Ishikawa (cell line): ENCODE measurements around the gene ITFG1.

Experiments
- CEBPB ChIP-seq: IDR thresholded peaks from 2 replicates; pipeline ENCODE4 v1.6.1; 2012
- CREB1 ChIP-seq: IDR thresholded peaks from 2 replicates; pipeline ENCODE4 v1.6.1; 2012; ENCODE audit warnings: low read depth
- EGR1 ChIP-seq: IDR thresholded peaks from 2 replicates; pipeline ENCODE4 v1.6.1; 2012
- EP300 ChIP-seq: IDR thresholded peaks from 2 replicates; pipeline ENCODE4 v1.6.1; 2012; ENCODE audit warnings: borderline replicate concordance
- FOXM1 ChIP-seq: IDR thresholded peaks from 2 replicates; pipeline ENCODE4 v1.6.1; 2012; ENCODE audit warnings: low read depth, borderline replicate concordance
- NFIC ChIP-seq: IDR thresholded peaks from 2 replicates; pipeline ENCODE4 v1.6.1; 2012
- RAD21 ChIP-seq: IDR thresholded peaks from 2 replicates; pipeline ENCODE4 v1.6.1; 2012; ENCODE audit warnings: low read depth
- TAF1 ChIP-seq: IDR thresholded peaks from 2 replicates; pipeline ENCODE4 v1.6.1; 2012; ENCODE audit warnings: low read depth, mild to moderate bottlenecking
- TCF12 ChIP-seq: IDR thresholded peaks from 2 replicates; pipeline ENCODE4 v1.6.1; 2012; ENCODE audit warnings: low read depth
- TEAD4 ChIP-seq: IDR thresholded peaks from 2 replicates; pipeline ENCODE4 v1.6.1; 2012
- YY1 ChIP-seq: IDR thresholded peaks from 2 replicates; pipeline ENCODE4 v1.6.1; 2012; ENCODE audit warnings: low read depth
- ZBTB7A ChIP-seq: IDR thresholded peaks from 2 replicates; pipeline ENCODE4 v1.6.1; 2012; ENCODE audit warnings: low read depth
- TF ChIP-seq, protein P1 (sequence below): IDR thresholded peaks from 2 replicates; pipeline ENCODE4 v1.6.1; 2012
- TF ChIP-seq, protein P2 (sequence below): IDR thresholded peaks from 2 replicates; pipeline ENCODE4 v1.6.1; 2012
- TF ChIP-seq, protein P3 (sequence below): IDR thresholded peaks from 2 replicates; pipeline ENCODE4 v1.6.1; 2012; ENCODE audit warnings: low read depth, mild to moderate bottlenecking

The ITFG1 gene

DNA sequence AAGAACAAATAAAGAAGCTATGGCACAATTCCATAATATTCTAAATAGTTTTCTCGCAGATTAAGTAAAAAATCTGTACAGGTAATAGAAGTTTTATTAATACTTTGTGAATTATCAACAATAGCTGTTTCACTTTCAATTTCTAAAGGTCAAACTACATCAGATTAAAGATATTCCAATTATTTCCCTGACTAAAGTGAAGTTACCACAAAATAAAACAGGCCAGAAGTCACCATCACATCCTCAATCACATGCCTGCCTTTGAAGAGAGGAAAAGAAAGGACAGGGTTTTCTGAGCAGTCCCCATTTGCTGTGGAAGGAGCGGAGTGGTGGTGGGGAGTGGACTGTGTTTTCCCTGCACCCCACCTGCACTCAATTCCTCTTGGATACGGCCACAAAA is 11.1 kb downstream of the ITFG1 start:
- TF ChIP-seq TEAD4: no peak

DNA sequence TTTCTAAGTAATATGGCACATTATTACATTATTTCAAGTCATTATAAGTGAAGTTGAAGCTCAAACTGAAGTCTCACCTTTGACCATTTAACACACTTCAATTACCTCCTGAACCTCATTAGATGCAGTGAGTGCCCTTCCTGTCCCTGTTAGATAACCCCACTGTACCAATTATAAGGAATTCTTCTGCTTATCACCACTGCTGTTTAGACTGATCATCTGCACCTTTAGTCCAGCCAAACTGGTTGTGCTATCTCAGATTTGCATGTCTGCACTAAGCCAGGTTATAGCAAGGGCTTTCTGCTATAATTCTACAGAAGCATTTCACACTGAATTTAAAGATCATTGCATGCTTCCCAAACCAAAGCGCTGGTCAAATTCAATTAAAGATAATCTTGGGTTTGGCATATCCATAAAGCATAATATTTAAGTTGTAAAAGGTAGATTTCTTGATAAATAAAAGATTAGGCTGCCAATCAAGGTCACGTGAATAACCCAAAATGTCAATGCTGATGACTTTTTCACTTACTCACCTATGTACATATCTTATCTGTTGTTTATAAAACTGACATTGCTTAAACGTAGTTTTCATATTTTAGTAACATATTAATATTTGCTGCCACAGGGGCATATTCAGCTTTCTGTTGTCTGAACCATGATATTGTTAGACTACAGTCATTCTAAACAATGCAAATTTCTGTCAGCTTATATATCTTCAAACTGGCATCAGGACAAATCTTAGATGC is 11.9 kb downstream of the ITFG1 start:
- TF ChIP-seq EGR1: no peak
- TF ChIP-seq TCF12: no peak
- TF ChIP-seq EP300: no peak
- no peak for TF ChIP-seq NFIC
- TF ChIP-seq CREB1: no peak
- TF ChIP-seq, protein P1, sequence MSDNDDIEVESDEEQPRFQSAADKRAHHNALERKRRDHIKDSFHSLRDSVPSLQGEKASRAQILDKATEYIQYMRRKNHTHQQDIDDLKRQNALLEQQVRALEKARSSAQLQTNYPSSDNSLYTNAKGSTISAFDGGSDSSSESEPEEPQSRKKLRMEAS: no peak
- no peak for TF ChIP-seq FOXM1
- no peak for TF ChIP-seq TEAD4
- TF ChIP-seq TAF1: no peak
- no peak for TF ChIP-seq RAD21
- no peak for TF ChIP-seq YY1
- TF ChIP-seq CEBPB: no peak
- TF ChIP-seq, protein P2, sequence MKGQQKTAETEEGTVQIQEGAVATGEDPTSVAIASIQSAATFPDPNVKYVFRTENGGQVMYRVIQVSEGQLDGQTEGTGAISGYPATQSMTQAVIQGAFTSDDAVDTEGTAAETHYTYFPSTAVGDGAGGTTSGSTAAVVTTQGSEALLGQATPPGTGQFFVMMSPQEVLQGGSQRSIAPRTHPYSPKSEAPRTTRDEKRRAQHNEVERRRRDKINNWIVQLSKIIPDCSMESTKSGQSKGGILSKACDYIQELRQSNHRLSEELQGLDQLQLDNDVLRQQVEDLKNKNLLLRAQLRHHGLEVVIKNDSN: no peak
- no peak for TF ChIP-seq ZBTB7A
- TF ChIP-seq, protein P3, sequence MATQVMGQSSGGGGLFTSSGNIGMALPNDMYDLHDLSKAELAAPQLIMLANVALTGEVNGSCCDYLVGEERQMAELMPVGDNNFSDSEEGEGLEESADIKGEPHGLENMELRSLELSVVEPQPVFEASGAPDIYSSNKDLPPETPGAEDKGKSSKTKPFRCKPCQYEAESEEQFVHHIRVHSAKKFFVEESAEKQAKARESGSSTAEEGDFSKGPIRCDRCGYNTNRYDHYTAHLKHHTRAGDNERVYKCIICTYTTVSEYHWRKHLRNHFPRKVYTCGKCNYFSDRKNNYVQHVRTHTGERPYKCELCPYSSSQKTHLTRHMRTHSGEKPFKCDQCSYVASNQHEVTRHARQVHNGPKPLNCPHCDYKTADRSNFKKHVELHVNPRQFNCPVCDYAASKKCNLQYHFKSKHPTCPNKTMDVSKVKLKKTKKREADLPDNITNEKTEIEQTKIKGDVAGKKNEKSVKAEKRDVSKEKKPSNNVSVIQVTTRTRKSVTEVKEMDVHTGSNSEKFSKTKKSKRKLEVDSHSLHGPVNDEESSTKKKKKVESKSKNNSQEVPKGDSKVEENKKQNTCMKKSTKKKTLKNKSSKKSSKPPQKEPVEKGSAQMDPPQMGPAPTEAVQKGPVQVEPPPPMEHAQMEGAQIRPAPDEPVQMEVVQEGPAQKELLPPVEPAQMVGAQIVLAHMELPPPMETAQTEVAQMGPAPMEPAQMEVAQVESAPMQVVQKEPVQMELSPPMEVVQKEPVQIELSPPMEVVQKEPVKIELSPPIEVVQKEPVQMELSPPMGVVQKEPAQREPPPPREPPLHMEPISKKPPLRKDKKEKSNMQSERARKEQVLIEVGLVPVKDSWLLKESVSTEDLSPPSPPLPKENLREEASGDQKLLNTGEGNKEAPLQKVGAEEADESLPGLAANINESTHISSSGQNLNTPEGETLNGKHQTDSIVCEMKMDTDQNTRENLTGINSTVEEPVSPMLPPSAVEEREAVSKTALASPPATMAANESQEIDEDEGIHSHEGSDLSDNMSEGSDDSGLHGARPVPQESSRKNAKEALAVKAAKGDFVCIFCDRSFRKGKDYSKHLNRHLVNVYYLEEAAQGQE: no peak

DNA sequence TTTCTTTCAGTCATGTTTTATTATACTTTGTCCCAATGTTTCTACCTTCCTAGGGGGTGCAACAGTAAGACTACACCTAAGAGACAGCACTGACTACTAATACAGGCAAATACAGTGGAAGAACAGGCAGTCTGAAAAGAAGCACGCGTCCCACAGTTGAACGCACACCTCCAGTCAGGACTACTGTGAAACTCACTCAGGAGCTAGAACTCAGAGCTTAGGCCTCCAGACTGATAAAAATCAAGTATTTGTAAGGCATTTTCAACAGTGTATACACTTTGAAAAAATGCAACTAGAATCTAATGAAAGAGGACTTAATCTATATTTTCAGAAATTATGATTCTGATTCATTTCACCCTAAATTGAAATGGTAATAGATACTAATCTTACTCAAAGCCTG is 14.4 kb downstream of the ITFG1 start:
- no peak for TF ChIP-seq TAF1
- TF ChIP-seq TEAD4: no peak
- TF ChIP-seq EGR1: no peak
- no peak for TF ChIP-seq CEBPB
- TF ChIP-seq, protein P1: no peak
- TF ChIP-seq TCF12: no peak
- TF ChIP-seq, protein P2: no peak
- TF ChIP-seq ZBTB7A: no peak
- no peak for TF ChIP-seq NFIC

DNA sequence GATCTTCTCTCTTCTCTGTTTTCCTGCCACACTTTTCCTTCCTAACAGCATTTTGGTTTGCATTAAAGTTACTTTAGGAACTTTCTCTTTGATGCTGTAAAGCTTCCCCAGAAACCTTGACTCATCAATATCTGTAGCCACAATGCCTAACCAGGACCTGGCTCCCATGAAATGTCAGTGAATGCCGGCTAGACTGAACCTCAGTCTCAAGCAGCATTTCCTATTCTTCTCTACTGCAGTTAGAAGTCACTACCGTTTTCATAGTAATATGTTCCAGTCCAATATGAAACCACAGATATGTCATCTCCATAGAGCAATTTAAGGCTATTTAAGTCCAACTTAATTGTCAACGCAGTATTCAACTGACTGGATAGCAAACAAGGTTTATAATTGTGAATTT is 28.9 kb downstream of the ITFG1 start:
- TF ChIP-seq, protein P3: no peak
- TF ChIP-seq, protein P1: no peak
- no peak for TF ChIP-seq RAD21
- no peak for TF ChIP-seq CEBPB
- no peak for TF ChIP-seq EP300
- TF ChIP-seq TAF1: no peak
- no peak for TF ChIP-seq ZBTB7A
- TF ChIP-seq EGR1: no peak
- TF ChIP-seq, protein P2: no peak
- no peak for TF ChIP-seq TCF12
- TF ChIP-seq YY1: no peak

DNA sequence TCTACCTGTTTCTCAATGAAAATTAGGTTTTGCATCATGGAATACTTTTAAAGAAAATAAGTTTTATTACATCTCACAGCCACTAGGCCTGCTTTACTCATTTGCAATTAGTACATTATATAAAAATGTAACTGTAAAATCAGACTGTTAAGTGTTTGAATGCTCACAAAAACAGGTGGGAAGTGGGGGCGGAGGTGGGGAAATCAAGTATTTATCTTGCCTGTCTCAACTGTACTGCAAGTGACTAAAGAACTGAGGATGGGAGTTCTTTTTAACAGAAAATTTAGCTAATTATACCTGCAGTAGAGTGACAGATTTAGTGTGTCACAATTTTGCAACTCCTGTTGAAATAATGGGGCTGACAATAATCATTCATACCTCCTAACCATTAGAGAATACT is 34.1 kb downstream of the ITFG1 start:
- TF ChIP-seq TCF12: no peak
- TF ChIP-seq YY1: no peak
- TF ChIP-seq ZBTB7A: no peak
- TF ChIP-seq EGR1: no peak
- TF ChIP-seq FOXM1: no peak
- TF ChIP-seq, protein P1: no peak
- no peak for TF ChIP-seq CEBPB
- TF ChIP-seq TEAD4: no peak
- TF ChIP-seq, protein P2: no peak
- TF ChIP-seq CREB1: no peak
- no peak for TF ChIP-seq EP300
- TF ChIP-seq, protein P3: no peak
- no peak for TF ChIP-seq NFIC
- TF ChIP-seq TAF1: no peak
- TF ChIP-seq RAD21: no peak
